Tibial nerve (tissue), 4 donors: ENCODE measurements around the gene BTBD9. TPM values are rescaled to one million over a fixed set of nuclear protein-coding genes. Genes with fewer than 3 reads are reported as not detected.

Source experiments
- DNase-seq, 2 donors: peaks; one replicate each; pipeline ENCODE4 v3.0.0-alpha.2; 2019; ENCODE audit warnings: low spot score in 2 of 2
- H3K27ac ChIP-seq, 4 donors: fragments of 200-600 bp; sonication (generic) in 3 of 4; one replicate each; pipeline ENCODE4 v1.5.1; 2017 to 2019; ENCODE audit warnings: mild to moderate bottlenecking in 1 of 4
- H3K27me3 ChIP-seq, 2 donors: fragments of 200-600 bp; sonication (generic) in 1 of 2; one replicate each; pipeline versions ENCODE4 v1.5.1 to v1.6.0; 2017 to 2019
- H3K36me3 ChIP-seq, 3 donors: fragments of 200-600 bp; sonication (generic); one replicate each; pipeline ENCODE4 v1.5.1; 2018 to 2019
- H3K4me1 ChIP-seq, 4 donors: fragments of 200-600 bp; sonication (generic) in 3 of 4; one replicate each; pipeline ENCODE4 v1.5.1; 2017 to 2019
- H3K4me3 ChIP-seq, 4 donors: fragments of 200-600 bp; sonication (generic) in 3 of 4; one replicate each; pipeline ENCODE4 v1.5.1; 2017 to 2019; ENCODE audit warnings: mild to moderate bottlenecking in 1 of 4, moderate library complexity in 1 of 4
- H3K9me3 ChIP-seq, 4 donors: fragments of 200-600 bp; sonication (generic) in 3 of 4; one replicate each; pipeline ENCODE4 v1.5.1; 2017 to 2019
- EP300 ChIP-seq, 2 donors: sonication (generic); formaldehyde crosslinking; IDR thresholded peaks; one replicate each; pipeline ENCODE4 v1.6.1; 2017; ENCODE audit warnings: antibody characterized with exemption in 2 of 2, mild to moderate bottlenecking in 1 of 2
- POLR2A ChIP-seq, 2 donors: fragments of 450-650 bp; IDR thresholded peaks; one replicate each; pipeline ENCODE4 v1.6.1; 2017; ENCODE audit warnings: antibody characterized with exemption in 2 of 2, mild to moderate bottlenecking in 2 of 2, moderate library complexity in 2 of 2
- WGBS, 2 donors: methylation state at CpG; one replicate each; pipeline ENCODE4 v1.1.5; 2018; 5-methylcytosine and 5-hydroxymethylcytosine counted together
- total RNA-seq, 4 donors: library from RNA; depleted of rRNA; stranded (reverse); fragments of >200 nt; gene quantifications; one replicate each; pipeline ENCODE4 v1.1.0, GENCODE V29; 2016
- TF ChIP-seq, protein P1 (sequence below), 5 experiments: fragments of 200-600 bp in 3 of 5; fragments of 450-650 bp in 2 of 5; sonication (generic) in 3 of 5; IDR thresholded peaks; one replicate each; pipeline ENCODE4 v1.5.1; 2016 to 2019; ENCODE audit warnings: antibody characterized with exemption in 5 of 5, mild to moderate bottlenecking in 3 of 5, moderate library complexity in 2 of 5

The BTBD9 gene
- total RNA-seq, 4 donors from 2014 or later: 7.5 to 23.9 (median 10.7) TPM

GRCh38 chr6:38387971-38388370 lies 251.8 kb downstream of the BTBD9 start:
- H3K36me3 ChIP-seq: no peaks in the 10 kb centered on the region
- H3K9me3 ChIP-seq: no peaks in the 10 kb centered on the region
- TF ChIP-seq EP300 (IDR thresholded peaks at IDR 0.05): peak in 1 of 2 donors; percentile 85
- TF ChIP-seq, protein P1, sequence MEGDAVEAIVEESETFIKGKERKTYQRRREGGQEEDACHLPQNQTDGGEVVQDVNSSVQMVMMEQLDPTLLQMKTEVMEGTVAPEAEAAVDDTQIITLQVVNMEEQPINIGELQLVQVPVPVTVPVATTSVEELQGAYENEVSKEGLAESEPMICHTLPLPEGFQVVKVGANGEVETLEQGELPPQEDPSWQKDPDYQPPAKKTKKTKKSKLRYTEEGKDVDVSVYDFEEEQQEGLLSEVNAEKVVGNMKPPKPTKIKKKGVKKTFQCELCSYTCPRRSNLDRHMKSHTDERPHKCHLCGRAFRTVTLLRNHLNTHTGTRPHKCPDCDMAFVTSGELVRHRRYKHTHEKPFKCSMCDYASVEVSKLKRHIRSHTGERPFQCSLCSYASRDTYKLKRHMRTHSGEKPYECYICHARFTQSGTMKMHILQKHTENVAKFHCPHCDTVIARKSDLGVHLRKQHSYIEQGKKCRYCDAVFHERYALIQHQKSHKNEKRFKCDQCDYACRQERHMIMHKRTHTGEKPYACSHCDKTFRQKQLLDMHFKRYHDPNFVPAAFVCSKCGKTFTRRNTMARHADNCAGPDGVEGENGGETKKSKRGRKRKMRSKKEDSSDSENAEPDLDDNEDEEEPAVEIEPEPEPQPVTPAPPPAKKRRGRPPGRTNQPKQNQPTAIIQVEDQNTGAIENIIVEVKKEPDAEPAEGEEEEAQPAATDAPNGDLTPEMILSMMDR (IDR thresholded peaks at IDR 0.05): no peak
- H3K27ac ChIP-seq: no peak overlapping the region
- DNase-seq: peak in 1 of 2 donors; percentile 14
- no peaks in the 10 kb centered on the region for H3K27me3 ChIP-seq
- no peak overlapping the region for H3K4me3 ChIP-seq
- peaks cover 0 to 11% (median 0%) of the 10 kb centered on the region in 4 donors for H3K4me1 ChIP-seq

- TF ChIP-seq, protein P1 (IDR thresholded peaks at IDR 0.05): no peak
- TF ChIP-seq EP300 (IDR thresholded peaks at IDR 0.05): no peak
- TF ChIP-seq POLR2A (IDR thresholded peaks at IDR 0.05): no peak
- no peak for DNase-seq
- Histone ChIP-seq H3K4me3 (no peak overlapping the region), H3K9me3 (no peaks in the 10 kb centered on the region), H3K27ac (no peak overlapping the region), H3K27me3 (no peaks in the 10 kb centered on the region), H3K36me3 (no peaks in the 10 kb centered on the region), H3K4me1 (peaks cover 0 to 11% (median 0%) of the 10 kb centered on the region in 4 donors)
- 98 to 100% methylated on average over 2 of the region's 2 CpGs for WGBS, 2 donors
Observed at GRCh38 chr6:38387461-38387860, 252.3 kb downstream of the BTBD9 start.

DNA sequence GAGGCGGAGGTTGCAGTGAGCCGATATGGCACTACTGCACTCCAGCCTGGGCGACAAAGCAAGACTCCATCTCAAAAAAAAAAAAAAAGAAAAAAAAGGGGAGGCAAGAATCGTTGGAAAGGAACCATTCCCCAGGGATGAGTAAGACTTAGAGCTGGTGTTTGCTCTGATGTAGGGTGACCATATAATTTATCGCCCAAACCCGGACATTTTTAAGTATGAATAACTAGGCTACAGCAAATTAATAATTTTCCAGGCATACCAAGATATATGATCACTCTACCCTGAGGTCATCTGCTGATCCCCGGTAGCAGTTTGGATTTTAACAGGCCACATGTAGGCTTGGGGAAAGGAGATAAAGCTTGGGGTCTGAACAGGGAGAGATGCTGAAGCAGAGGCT lies 260.9 kb downstream of the BTBD9 start:
- Histone ChIP-seq H3K4me3 (no peak overlapping the region), H3K27me3 (no peaks in the 10 kb centered on the region), H3K9me3 (no peaks in the 10 kb centered on the region), H3K36me3 (no peaks in the 10 kb centered on the region), H3K4me1 (peaks cover 0 to 14% (median 5%) of the 10 kb centered on the region in 4 donors), H3K27ac (no peak overlapping the region)
- TF ChIP-seq, protein P1 (IDR thresholded peaks at IDR 0.05): no peak
- no peak for TF ChIP-seq EP300 (IDR thresholded peaks at IDR 0.05)
- no peak for TF ChIP-seq POLR2A (IDR thresholded peaks at IDR 0.05)
- no peak for DNase-seq
- WGBS, 2 donors: 90 to 91% methylated on average over 7 of the region's 7 CpGs

- peaks cover 0 to 19% (median 5%) of the 10 kb centered on the region in 4 donors for H3K4me1 ChIP-seq
- H3K36me3 ChIP-seq: no peaks in the 10 kb centered on the region
- no peaks in the 10 kb centered on the region for H3K9me3 ChIP-seq
- no peak for TF ChIP-seq POLR2A (IDR thresholded peaks at IDR 0.05)
- WGBS, 2 donors: 89 to 96% methylated on average over 2 of the region's 2 CpGs
- no peak overlapping the region for H3K4me3 ChIP-seq
- no peaks in the 10 kb centered on the region for H3K27me3 ChIP-seq
- no peak for DNase-seq
- no peak overlapping the region for H3K27ac ChIP-seq
Observed at GRCh38 chr6:38375937-38376336, 263.8 kb downstream of the BTBD9 start.

DNA sequence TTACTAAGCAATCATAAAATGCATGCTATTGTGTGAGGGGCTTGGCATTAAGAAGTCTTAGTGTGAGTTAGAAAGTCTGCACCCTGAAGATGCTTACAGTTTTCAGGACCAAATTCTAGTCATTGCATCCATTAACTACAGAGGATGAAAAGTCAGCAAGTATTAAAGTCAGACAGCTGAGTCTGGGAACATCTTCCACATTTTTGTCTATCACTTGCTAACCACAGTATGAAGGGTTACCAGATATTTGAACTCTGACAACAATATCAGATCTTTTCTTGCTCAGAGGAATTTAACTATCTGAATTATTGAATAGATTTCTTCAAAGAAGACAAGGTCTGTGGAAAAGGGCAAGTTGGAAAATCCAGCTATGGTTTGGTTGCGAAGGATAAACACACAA lies 264.4 kb downstream of the BTBD9 start:
- no peak for DNase-seq
- no peak overlapping the region for H3K4me3 ChIP-seq
- TF ChIP-seq, protein P1 (IDR thresholded peaks at IDR 0.05): no peak
- no peaks in the 10 kb centered on the region for H3K9me3 ChIP-seq
- no peaks in the 10 kb centered on the region for H3K36me3 ChIP-seq
- H3K27me3 ChIP-seq: no peaks in the 10 kb centered on the region
- no peak overlapping the region for H3K27ac ChIP-seq
- 90% methylated on average over 1 of the region's 1 CpG for WGBS, 2 donors
- peaks cover 0 to 24% (median 5%) of the 10 kb centered on the region in 4 donors for H3K4me1 ChIP-seq

- no peak for DNase-seq
- Histone ChIP-seq H3K4me1 (peaks cover 0 to 25% (median 5%) of the 10 kb centered on the region in 4 donors), H3K27ac (no peak overlapping the region), H3K4me3 (no peak overlapping the region), H3K9me3 (no peaks in the 10 kb centered on the region), H3K36me3 (no peaks in the 10 kb centered on the region), H3K27me3 (no peaks in the 10 kb centered on the region)
- TF ChIP-seq POLR2A (IDR thresholded peaks at IDR 0.05): no peak
- no peak for TF ChIP-seq EP300 (IDR thresholded peaks at IDR 0.05)
- TF ChIP-seq, protein P1 (IDR thresholded peaks at IDR 0.05): no peak
- WGBS, 2 donors: 96% methylated on average over 1 of the region's 1 CpG
Observed at GRCh38 chr6:38371881-38372280, 267.8 kb downstream of the BTBD9 start.
